Measurements from ENCODE around the gene SCN4B.

GRCh38 chr11:118175031-118175992, 22.7 kb upstream of the SCN4B start:
- TF ChIP-seq CTCF (IDR thresholded peaks at IDR 0.05) (no peak), POLR2A (IDR thresholded peaks at IDR 0.05) (no peak)
